ENCODE results near the gene PCID2.
A peak's percentile ranks its signal among the peaks of the same experiment; 100 is the strongest.

PCID2 gene

GRCh38 chr13:113210833-113211232 is 2.4 kb upstream of the PCID2 start:
- POLR2A ChIA-PET (ENCODE audit: low non-redundant PET): no interaction called here
- no peak for DNase-seq (ENCODE audit: low spot score)
- no peak overlapping the region for H3K27ac ChIP-seq
- TF ChIP-seq CTCF (conservative IDR thresholded peaks at IDR 0.05; ENCODE audit: low read depth): no peak
- CTCF ChIA-PET: no interaction called here

- ChIA-PET CTCF (no interaction called here), POLR2A (ENCODE audit: low non-redundant PET) (interaction anchor here (0.6 kb wide), 1 partner anchor 22 kb away, joined by 4 read pairs; no protein-coding TSS in a partner anchor)
- peak overlapping the region; percentile 94 for H3K27ac ChIP-seq
- no peak for TF ChIP-seq CTCF (conservative IDR thresholded peaks at IDR 0.05; ENCODE audit: low read depth)
- DNase-seq (ENCODE audit: low spot score): peak; percentile 55
Observed at GRCh38 chr13:113209759-113210421, 1.4 kb upstream of the PCID2 start.

- CTCF ChIA-PET: no interaction called here
- peak; percentile 74 for DNase-seq (ENCODE audit: low spot score)
- H3K27ac ChIP-seq: peak within 1 kb of the TSS; percentile 94
- POLR2A ChIA-PET (ENCODE audit: low non-redundant PET): interaction anchor here (0.6 kb wide), 1 partner anchor 21 kb away, joined by 4 read pairs; no protein-coding TSS in a partner anchor
- TF ChIP-seq CTCF (conservative IDR thresholded peaks at IDR 0.05; ENCODE audit: low read depth): no peak
Observed at GRCh38 chr13:113209336-113209758, 878 bp upstream of the PCID2 start, which contains the start of gene CUL4A. TSS of gene CUL4A (plus strand) at chr13:113209613. CDS start at chr13:113209628, 15 bp downstream.

GRCh38 chr13:113207890-113208420 is 514 bp downstream of the PCID2 start:
- peak overlapping the region; percentile 94 for H3K27ac ChIP-seq
- ChIA-PET POLR2A (ENCODE audit: low non-redundant PET) (no interaction called here), CTCF (no interaction called here)
- peak; percentile 24 for DNase-seq (ENCODE audit: low spot score)
- no peak for TF ChIP-seq CTCF (conservative IDR thresholded peaks at IDR 0.05; ENCODE audit: low read depth)

- H3K27ac ChIP-seq: no peak overlapping the region; the same call in 1 of the 2 replicates
- ChIA-PET CTCF (no interaction called here), POLR2A (ENCODE audit: low non-redundant PET) (no interaction called here)
- no peak for DNase-seq (ENCODE audit: low spot score)
- TF ChIP-seq CTCF (conservative IDR thresholded peaks at IDR 0.05; ENCODE audit: low read depth): no peak
Observed at GRCh38 chr13:113207460-113207859, 1.0 kb downstream of the PCID2 start.

- TF ChIP-seq CTCF (conservative IDR thresholded peaks at IDR 0.05; ENCODE audit: low read depth): no peak
- no peak for DNase-seq (ENCODE audit: low spot score)
- CTCF ChIA-PET: no interaction called here
- H3K27ac ChIP-seq: no peak overlapping the region
- POLR2A ChIA-PET (ENCODE audit: low non-redundant PET): no interaction called here
Observed at GRCh38 chr13:113205428-113205931, 3.0 kb downstream of the PCID2 start.

Measured in RWPE1 (cell line).